H9 (cell line): ENCODE data around the gene FBN2. TPM values are rescaled to one million over a fixed set of nuclear protein-coding genes. Genes with fewer than 3 reads are reported as not detected.

Experiments used
- DNase-seq: peaks from one replicate; pipeline ENCODE4 v3.0.0-alpha.2; 2017
- H2AFZ ChIP-seq: one replicate; pipeline ENCODE4 v1.6.1; 2013; ENCODE audit warnings: mild to moderate bottlenecking, low read length, control low read depth, moderate library complexity
- H2AK5ac ChIP-seq: 2 replicates; pipeline ENCODE4 v1.6.1; 2013; ENCODE audit warnings: low read length, control low read depth, mixed read lengths; ENCODE audit not compliant: insufficient read length
- H2BK120ac ChIP-seq: one replicate; pipeline ENCODE4 v1.6.1; 2013; ENCODE audit warnings: low read depth, mild to moderate bottlenecking, low read length, control low read depth, inconsistent platforms; ENCODE audit not compliant: poor library complexity, severe bottlenecking
- H2BK12ac ChIP-seq: 2 replicates; pipeline ENCODE4 v1.6.1; 2013; ENCODE audit warnings: low read length, control low read depth, mixed read lengths, low read depth; ENCODE audit not compliant: insufficient read length
- H2BK15ac ChIP-seq: 2 replicates; pipeline ENCODE4 v1.6.1; 2013; ENCODE audit warnings: low read depth, low read length, control low read depth
- H2BK20ac ChIP-seq: one replicate; pipeline ENCODE4 v1.6.1; 2013; ENCODE audit warnings: low read depth, mild to moderate bottlenecking, low read length, control low read depth, inconsistent platforms; ENCODE audit not compliant: poor library complexity, severe bottlenecking
- H2BK5ac ChIP-seq: 2 replicates; pipeline ENCODE4 v1.6.1; 2013; ENCODE audit warnings: low read length, control low read depth, mixed read lengths; ENCODE audit not compliant: insufficient read length
- H3K14ac ChIP-seq: 2 replicates; pipeline ENCODE4 v1.6.1; 2013; ENCODE audit warnings: low read length, control low read depth; ENCODE audit not compliant: insufficient read depth
- H3K18ac ChIP-seq: 2 replicates; pipeline ENCODE4 v1.6.1; 2013; ENCODE audit warnings: low read depth, mild to moderate bottlenecking, mixed read lengths, low read length, control low read depth; ENCODE audit not compliant: insufficient read length
- H3K23ac ChIP-seq: 2 replicates; pipeline ENCODE4 v1.6.1; 2013; ENCODE audit warnings: low read length, control low read depth, mixed read lengths, low read depth; ENCODE audit not compliant: insufficient read length
- H3K23me2 ChIP-seq: 2 replicates; pipeline ENCODE4 v1.6.1; 2013; ENCODE audit warnings: low read depth, mild to moderate bottlenecking, mixed read lengths, low read length, control low read depth; ENCODE audit not compliant: insufficient read length, poor library complexity, severe bottlenecking
- H3K27ac ChIP-seq: 2 replicates; pipeline ENCODE4 v1.5.1; 2013; ENCODE audit warnings: low read length, control low read depth, mixed read lengths, low read depth; ENCODE audit not compliant: insufficient read length
- H3K27me3 ChIP-seq: 2 replicates; pipeline ENCODE4 v1.6.1; 2013; ENCODE audit warnings: low read length, control low read depth, inconsistent platforms; ENCODE audit not compliant: insufficient read depth
- H3K4ac ChIP-seq: 2 replicates; pipeline ENCODE4 v1.6.1; 2013; ENCODE audit warnings: low read depth, mild to moderate bottlenecking, control low read depth, inconsistent platforms, low read length, moderate library complexity
- H3K4me1 ChIP-seq: 2 replicates; pipeline ENCODE4 v1.6.1; 2013; ENCODE audit warnings: low read length, control low read depth, inconsistent platforms; ENCODE audit not compliant: insufficient read depth
- H3K4me2 ChIP-seq: 2 replicates; pipeline ENCODE4 v1.6.1; 2013; ENCODE audit warnings: low read length, control low read depth, mixed read lengths; ENCODE audit not compliant: insufficient read length, insufficient read depth
- H3K56ac ChIP-seq: 2 replicates; pipeline ENCODE4 v1.6.1; 2013; ENCODE audit warnings: low read depth, mild to moderate bottlenecking, mixed read lengths, low read length, control low read depth; ENCODE audit not compliant: insufficient read length
- H3K79me1 ChIP-seq: 2 replicates; pipeline ENCODE4 v1.6.1; 2013; ENCODE audit warnings: low read depth, mild to moderate bottlenecking, moderate library complexity, low read length, control low read depth, inconsistent platforms; ENCODE audit not compliant: insufficient read depth, poor library complexity, severe bottlenecking
- H3K79me2 ChIP-seq: 2 replicates; pipeline ENCODE4 v1.6.1; 2013; ENCODE audit warnings: low read length, control low read depth, inconsistent platforms; ENCODE audit not compliant: insufficient read depth
- H3K9ac ChIP-seq: 2 replicates; pipeline ENCODE4 v1.6.1; 2013; ENCODE audit warnings: low read length, control low read depth, mixed read lengths; ENCODE audit not compliant: insufficient read length; ENCODE audit errors: extremely low read depth
- H3K9me3 ChIP-seq: one replicate; pipeline ENCODE4 v1.6.1; 2013; ENCODE audit warnings: low read depth, low read length, inconsistent platforms; ENCODE audit not compliant: control insufficient read depth
- H3T11ph ChIP-seq: one replicate; pipeline ENCODE4 v1.6.1; 2013; ENCODE audit warnings: mild to moderate bottlenecking, low read length, control low read depth, inconsistent platforms
- H4K20me1 ChIP-seq: one replicate; pipeline ENCODE4 v1.6.1; 2013; ENCODE audit not compliant: control insufficient read depth, insufficient read length, insufficient read depth
- H4K5ac ChIP-seq: 2 replicates; pipeline ENCODE4 v1.6.1; 2013; ENCODE audit warnings: low read depth, mild to moderate bottlenecking, mixed read lengths, low read length, control low read depth; ENCODE audit not compliant: insufficient read length
- H4K8ac ChIP-seq: replicated peaks from 2 replicates; pipeline ENCODE4 v1.6.1; 2013; ENCODE audit warnings: low read length, control low read depth, mixed read lengths, low read depth; ENCODE audit not compliant: insufficient read length
- H4K91ac ChIP-seq: 2 replicates; pipeline ENCODE4 v1.6.1; 2013; ENCODE audit warnings: low read depth, mild to moderate bottlenecking, moderate library complexity, mixed read lengths, low read length, control low read depth; ENCODE audit not compliant: insufficient read length
- H3K27ac Mint-ChIP-seq, 3 experiments: 2 replicates in 2 of 3; 3 replicates in 1 of 3; pipeline ENCODE4 v1.8.0; 2020 to 2021; ENCODE audit warnings: mixed read lengths in 3 of 3, mild to moderate bottlenecking in 1 of 3, moderate library complexity in 1 of 3
- H3K27me3 Mint-ChIP-seq: 2 replicates; pipeline ENCODE4 v1.8.0; 2021; ENCODE audit warnings: low read depth, mild to moderate bottlenecking, moderate library complexity, mixed read lengths
- H3K36me3 Mint-ChIP-seq, 3 experiments: 2 replicates in 2 of 3; 3 replicates in 1 of 3; pipeline ENCODE4 v1.8.0; 2020 to 2021; ENCODE audit warnings: low read depth in 3 of 3, mixed read lengths in 3 of 3; ENCODE audit not compliant: insufficient read depth in 1 of 3
- H3K4me1 Mint-ChIP-seq, 2 experiments: 2 replicates each; pipeline ENCODE4 v1.8.0; 2020; ENCODE audit warnings: mixed read lengths in 2 of 2
- H3K4me3 Mint-ChIP-seq, 2 experiments: 2 replicates in 1 of 2; 3 replicates in 1 of 2; pipeline ENCODE4 v1.8.0; 2020 to 2021; ENCODE audit warnings: mild to moderate bottlenecking in 2 of 2, mixed read lengths in 2 of 2, moderate library complexity in 1 of 2
- H3K9me3 Mint-ChIP-seq, 2 experiments: 2 replicates in 1 of 2; 3 replicates in 1 of 2; pipeline ENCODE4 v1.8.0; 2020; ENCODE audit warnings: mild to moderate bottlenecking in 2 of 2, mixed read lengths in 2 of 2, moderate library complexity in 1 of 2
- WGBS: extraction: QIAGEN DNeasy Blood & Tissue Kit; methylation state at CpG from one replicate; pipeline ENCODE4 v1.1.7; 2013; ENCODE audit warnings: missing lambda C conversion rate, low lambda C conversion rate, mixed read lengths; ENCODE audit not compliant: insufficient read length; ENCODE audit errors: extremely low coverage; 5-methylcytosine and 5-hydroxymethylcytosine counted together
- total RNA-seq: library from RNA; stranded (reverse); gene quantifications from 2 replicates; pipeline ENCODE4 v1.2.1, GENCODE V29; 2021
- TF ChIP-seq, protein P1 (sequence below): fragments of 200-600 bp; sonication (generic); conservative IDR thresholded peaks from 3 replicates; pipeline ENCODE4 v1.8.0; 2021; ENCODE audit warnings: antibody characterized with exemption, mild to moderate bottlenecking

Gene FBN2
- total RNA-seq, 1 experiment from 2014 or later = 8.3 TPM

DNA sequence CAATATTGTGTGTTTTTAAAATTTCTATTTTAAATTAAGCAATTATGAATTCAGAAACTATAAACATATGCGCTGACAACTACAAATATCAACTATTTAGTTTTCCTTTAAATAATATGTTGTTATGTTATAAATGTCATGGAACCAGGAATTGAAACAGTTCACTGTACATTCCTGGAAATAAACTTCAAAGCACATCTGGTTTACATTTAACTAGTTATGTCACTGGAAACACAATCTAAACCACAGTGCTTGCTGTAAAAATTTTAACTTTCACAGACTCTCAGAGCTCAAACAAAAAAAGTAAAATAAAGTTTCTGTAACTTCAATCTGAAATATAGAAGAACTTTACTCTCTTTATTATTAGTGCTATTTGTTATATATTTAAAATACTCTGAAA lies 179.2 kb downstream of the FBN2 start:
- Mint-ChIP-seq H3K27ac (no peak overlapping the region), H3K4me1 (peaks cover 6 to 10% of the 10 kb centered on the region in 2 experiments), H3K4me3 (no peak overlapping the region), H3K9me3 (no peaks in the 10 kb centered on the region), H3K36me3 (peaks cover 0 to 9% (median 0%) of the 10 kb centered on the region in 3 experiments; a peak in 5 of 7 replicates), H3K27me3 (no peaks in the 10 kb centered on the region)
- H3K23ac ChIP-seq = no peak overlapping the region
- H3T11ph ChIP-seq = no peak overlapping the region
- H3K23me2 ChIP-seq = no peaks in the 10 kb centered on the region
- no peak overlapping the region for H3K56ac ChIP-seq
- H2BK120ac ChIP-seq = no peak overlapping the region
- H2BK15ac ChIP-seq = no peak overlapping the region
- H3K79me1 ChIP-seq = no peaks in the 10 kb centered on the region
- TF ChIP-seq, protein P1, sequence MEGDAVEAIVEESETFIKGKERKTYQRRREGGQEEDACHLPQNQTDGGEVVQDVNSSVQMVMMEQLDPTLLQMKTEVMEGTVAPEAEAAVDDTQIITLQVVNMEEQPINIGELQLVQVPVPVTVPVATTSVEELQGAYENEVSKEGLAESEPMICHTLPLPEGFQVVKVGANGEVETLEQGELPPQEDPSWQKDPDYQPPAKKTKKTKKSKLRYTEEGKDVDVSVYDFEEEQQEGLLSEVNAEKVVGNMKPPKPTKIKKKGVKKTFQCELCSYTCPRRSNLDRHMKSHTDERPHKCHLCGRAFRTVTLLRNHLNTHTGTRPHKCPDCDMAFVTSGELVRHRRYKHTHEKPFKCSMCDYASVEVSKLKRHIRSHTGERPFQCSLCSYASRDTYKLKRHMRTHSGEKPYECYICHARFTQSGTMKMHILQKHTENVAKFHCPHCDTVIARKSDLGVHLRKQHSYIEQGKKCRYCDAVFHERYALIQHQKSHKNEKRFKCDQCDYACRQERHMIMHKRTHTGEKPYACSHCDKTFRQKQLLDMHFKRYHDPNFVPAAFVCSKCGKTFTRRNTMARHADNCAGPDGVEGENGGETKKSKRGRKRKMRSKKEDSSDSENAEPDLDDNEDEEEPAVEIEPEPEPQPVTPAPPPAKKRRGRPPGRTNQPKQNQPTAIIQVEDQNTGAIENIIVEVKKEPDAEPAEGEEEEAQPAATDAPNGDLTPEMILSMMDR = no peak
- H3K27ac ChIP-seq = no peak overlapping the region
- H4K20me1 ChIP-seq = no peaks in the 10 kb centered on the region
- H3K79me2 ChIP-seq = no peaks in the 10 kb centered on the region
- H3K9ac ChIP-seq = no peak overlapping the region
- no peak overlapping the region for H3K18ac ChIP-seq
- H3K9me3 ChIP-seq = no peaks in the 10 kb centered on the region
- H3K4ac ChIP-seq = no peak overlapping the region
- H3K4me2 ChIP-seq = no peak overlapping the region
- WGBS = no CpG with 5 or more reads among the region's 1 CpG
- H2BK20ac ChIP-seq = no peak overlapping the region
- H2BK5ac ChIP-seq = no peak overlapping the region
- H4K91ac ChIP-seq = no peak overlapping the region
- no peak overlapping the region for H2BK12ac ChIP-seq
- no peak for DNase-seq
- H3K4me1 ChIP-seq = no peaks in the 10 kb centered on the region
- H2AK5ac ChIP-seq = no peak overlapping the region
- H4K8ac ChIP-seq = no peak overlapping the region
- H3K27me3 ChIP-seq = no peaks in the 10 kb centered on the region
- no peak overlapping the region for H2AFZ ChIP-seq
- no peak overlapping the region for H3K14ac ChIP-seq
- no peak overlapping the region for H4K5ac ChIP-seq
